GM12872 (cell line): ENCODE results near the gene GCHFR.

ENCODE experiments used
- TF ChIP-seq, protein P1 (sequence below): IDR thresholded peaks from 3 replicates; pipeline ENCODE4 v1.5.1; 2011; ENCODE audit warnings: low read depth, mild to moderate bottlenecking, low read length, moderate library complexity; ENCODE audit not compliant: insufficient read depth

The GCHFR gene

DNA sequence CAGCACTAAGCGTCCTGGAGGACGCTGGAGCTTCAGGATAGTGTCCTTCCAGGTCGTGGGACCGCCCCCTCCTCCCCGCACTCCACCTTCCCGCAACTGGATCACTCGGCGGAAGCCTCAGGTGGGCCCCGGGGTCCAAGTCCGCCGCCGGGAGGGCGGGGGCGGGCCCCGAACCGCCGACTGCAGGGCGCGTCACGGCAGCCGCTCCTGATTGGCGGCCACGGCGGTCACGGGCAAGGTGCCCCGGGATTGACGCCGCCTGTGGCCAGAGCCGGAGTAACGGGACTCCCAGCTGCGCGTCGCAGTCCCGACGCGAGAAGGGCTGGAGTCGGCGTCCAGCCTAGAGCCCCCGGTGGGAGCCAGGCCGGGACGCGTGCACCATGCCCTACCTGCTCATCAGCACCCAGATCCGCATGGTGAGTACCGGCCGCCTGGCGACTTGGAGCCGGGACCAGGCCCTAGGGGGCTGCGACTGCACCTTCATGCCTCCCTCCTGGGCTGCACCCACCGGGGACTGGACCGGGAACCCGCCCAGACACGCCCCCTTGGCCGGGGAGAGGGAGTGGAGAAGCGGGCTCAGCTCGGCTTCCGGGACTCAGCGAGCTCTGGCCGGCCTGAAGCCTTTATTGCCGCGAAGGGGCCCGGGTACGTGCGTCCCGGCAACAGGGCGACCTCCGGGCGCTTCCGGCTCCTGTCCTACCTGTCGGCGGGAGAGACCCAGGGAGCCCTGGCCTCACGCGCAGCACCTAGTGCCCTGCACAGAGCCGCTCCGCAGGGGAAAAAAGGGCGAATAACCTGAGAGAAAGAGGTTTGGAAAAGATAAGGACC, at the start of gene GCHFR:
TSS of gene GCHFR (plus strand) at position 268 of the 828 bp plus-strand sequence. CDS start at position 381, 113 bp downstream.
- TF ChIP-seq, protein P1, sequence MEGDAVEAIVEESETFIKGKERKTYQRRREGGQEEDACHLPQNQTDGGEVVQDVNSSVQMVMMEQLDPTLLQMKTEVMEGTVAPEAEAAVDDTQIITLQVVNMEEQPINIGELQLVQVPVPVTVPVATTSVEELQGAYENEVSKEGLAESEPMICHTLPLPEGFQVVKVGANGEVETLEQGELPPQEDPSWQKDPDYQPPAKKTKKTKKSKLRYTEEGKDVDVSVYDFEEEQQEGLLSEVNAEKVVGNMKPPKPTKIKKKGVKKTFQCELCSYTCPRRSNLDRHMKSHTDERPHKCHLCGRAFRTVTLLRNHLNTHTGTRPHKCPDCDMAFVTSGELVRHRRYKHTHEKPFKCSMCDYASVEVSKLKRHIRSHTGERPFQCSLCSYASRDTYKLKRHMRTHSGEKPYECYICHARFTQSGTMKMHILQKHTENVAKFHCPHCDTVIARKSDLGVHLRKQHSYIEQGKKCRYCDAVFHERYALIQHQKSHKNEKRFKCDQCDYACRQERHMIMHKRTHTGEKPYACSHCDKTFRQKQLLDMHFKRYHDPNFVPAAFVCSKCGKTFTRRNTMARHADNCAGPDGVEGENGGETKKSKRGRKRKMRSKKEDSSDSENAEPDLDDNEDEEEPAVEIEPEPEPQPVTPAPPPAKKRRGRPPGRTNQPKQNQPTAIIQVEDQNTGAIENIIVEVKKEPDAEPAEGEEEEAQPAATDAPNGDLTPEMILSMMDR = peak; percentile 50; the same call in 2 of the 3 replicates

DNA sequence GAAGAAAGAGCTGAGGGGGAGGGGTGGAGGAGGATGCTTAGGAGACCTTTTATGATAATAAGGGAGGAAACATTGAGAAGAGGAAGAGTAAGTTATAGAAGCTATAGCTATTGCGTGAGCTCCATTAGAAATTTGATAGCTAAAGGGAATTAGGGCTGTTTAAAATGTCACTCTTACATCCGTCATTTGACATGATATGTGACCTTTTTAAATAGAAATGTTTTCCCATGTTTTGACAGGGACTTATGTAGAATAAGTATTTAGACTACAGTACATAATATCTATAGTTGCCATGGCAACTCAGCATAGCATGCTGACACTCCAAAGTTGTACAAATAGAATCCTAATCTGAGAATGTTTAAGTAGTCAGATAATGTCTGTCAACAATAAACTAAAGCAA, 49.7 kb upstream of the GCHFR start:
- TF ChIP-seq, protein P1 = no peak

DNA sequence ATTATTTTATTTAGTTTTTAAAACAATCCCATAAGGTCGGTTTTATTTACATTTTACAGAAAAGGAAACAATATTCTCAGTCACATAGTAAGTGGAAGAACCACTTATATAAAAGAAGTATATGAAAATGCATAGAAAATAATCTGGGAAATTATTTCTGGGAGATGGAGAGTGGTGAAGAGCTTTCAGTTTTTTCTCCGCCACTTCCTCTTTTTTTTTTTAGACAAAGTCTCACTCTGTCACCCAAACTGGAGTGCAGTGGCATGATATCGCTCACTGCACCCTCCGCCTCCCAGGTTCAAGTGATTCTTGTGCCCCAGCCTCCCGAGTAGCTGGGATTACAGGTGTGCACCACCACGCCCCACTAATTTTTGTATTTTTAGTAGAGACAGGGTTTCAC, 47.7 kb upstream of the GCHFR start:
- TF ChIP-seq, protein P1 = no peak

DNA sequence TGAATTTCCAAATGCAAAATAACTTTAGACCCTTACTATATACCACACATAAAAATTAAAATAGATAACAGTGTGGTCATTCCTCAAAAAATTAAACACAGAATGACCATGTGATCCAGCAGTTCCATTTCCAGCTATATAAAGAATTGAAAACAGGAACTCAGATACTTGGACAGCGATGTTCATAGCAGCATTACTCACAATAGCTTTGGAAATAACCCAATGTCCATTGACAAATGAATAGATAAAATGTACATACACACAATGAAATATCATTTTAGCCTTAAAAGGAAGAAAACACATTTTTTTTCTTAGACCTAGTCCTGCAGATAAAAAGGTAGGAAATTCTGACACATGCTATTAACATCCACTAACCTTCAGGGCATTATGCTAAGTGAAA, 42.2 kb upstream of the GCHFR start:
- TF ChIP-seq, protein P1 = no peak

DNA sequence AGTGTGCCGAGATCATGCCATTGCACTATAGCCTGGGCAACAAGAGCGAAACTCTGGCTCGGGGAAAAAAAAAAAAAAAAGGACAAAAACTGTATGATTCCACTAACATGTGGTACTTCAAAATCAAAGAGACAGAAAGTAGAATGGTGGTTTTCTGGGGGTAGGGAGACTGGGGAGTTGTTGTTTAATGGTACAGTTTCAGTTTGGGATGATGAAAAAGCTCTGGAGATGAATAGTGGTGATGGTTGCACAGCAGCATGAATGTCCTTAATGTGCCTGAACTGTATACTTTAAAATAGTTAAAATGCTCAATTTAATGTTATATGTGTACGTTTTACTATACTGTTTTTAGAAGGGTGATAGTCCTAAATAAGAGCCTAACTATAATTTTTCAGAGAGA, 41.5 kb upstream of the GCHFR start:
- TF ChIP-seq, protein P1 = no peak

DNA sequence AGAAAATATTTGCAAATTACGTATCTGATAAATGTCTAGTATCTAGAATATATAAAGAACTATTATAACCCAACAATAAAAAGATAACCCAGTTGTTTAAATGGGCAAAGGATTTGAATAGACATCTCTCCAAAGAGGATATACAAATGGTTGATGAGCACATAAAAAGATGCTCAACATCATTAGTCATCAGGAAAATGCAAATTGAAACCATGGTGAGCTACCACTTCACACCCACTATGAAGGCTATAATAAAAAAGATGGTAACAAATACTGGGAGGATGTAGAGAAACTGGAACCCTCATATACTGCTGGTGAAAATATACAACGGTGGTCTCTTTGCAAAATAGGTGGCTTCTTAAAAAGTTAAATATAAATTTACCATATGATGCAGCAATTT, 40.9 kb upstream of the GCHFR start:
- TF ChIP-seq, protein P1 = no peak

DNA sequence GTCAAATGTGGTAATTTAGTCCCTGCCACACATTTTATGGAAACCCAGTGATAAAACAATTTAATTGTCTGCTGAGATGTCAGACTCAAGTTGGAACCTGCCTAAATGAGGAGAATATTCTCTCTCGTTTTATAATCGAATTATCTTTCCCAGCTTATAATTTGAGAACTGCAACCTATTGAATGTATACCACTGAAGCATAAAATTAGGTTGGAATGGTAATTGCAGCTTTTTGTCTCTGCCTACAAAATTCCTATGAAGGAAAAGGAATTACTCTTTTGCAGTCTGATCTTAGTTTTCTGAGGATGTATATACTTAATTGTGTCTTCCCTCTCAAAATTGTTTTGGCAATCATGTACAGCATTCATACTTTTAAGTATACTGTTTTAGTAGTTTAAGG, 39.9 kb upstream of the GCHFR start:
- TF ChIP-seq, protein P1 = no peak
